Stimulated activated CD4-positive, alpha-beta T cell treated with anti-CD3 and anti-CD28 coated beads, Interleukin-12 subunit alpha, Interleukin-12 subunit beta, amount 100 ng/mL, for 48 hours (primary cell): Measurements from ENCODE around the gene REEP5.
A peak's percentile ranks its signal among the peaks of the same experiment; 100 is the strongest.
"Not testable (repeated sequence)": the region's sequence is repeated elsewhere in the genome, so short reads cannot be mapped to it uniquely, and the experiment has no call there.

Experiments
- DNase-seq, 3 donors: peaks; one replicate each; pipeline ENCODE4 v3.0.0-alpha.2; 2020; ENCODE audit warnings: low read depth in 2 of 3, low spot score in 1 of 3

The REEP5 gene

DNA sequence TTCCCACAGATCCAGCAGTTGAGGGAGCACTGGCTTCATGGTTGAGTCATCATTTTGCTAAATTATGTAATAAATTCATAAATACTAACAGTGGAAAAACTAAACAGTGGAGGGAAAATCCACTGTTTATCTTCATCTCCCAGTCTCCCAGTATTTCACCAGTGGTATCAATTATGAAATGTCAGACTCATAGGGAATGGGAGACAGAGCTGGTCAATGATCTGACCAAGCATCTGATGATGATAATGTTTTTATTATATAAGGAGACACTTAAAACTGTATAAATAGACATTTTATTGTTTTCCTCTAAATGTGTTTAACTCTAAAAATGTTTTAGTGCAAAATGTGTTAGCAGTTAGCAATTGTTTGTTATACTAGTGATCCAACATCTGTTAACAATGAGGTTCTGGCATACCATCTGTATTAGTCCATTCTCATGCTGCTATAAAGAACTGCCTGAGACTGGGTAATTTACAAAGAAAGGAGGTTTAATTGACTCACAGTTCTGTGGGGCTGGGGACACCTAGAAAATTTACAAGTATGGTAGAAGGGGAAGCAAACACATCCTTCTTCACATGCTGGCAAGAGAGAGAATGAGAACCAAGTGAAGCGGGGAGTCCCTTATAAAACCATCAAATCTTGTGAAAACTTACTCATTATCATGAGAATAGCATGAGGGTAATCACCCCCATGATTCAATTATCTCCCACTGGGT lies 11.8 kb upstream of the REEP5 start:
- no peak for DNase-seq

DNA sequence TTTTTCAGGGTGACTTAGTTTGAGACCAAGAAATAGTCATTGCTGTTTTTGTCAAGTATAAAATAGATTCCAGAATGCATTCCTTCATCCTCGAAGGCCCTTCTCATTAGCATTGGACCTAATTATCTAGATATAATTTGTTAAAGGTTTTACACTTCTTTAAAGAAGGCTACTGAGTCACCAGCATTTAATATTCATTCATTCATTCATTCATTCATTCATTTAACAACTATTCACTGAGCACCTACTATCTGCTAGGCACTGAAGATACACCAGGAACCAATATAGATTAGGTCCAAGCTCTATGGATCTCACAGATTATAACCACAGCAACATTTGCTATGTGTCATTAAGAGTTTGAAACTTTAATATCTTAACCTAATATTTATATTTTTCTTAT lies 11.1 kb upstream of the REEP5 start:
- no peak for DNase-seq

DNA sequence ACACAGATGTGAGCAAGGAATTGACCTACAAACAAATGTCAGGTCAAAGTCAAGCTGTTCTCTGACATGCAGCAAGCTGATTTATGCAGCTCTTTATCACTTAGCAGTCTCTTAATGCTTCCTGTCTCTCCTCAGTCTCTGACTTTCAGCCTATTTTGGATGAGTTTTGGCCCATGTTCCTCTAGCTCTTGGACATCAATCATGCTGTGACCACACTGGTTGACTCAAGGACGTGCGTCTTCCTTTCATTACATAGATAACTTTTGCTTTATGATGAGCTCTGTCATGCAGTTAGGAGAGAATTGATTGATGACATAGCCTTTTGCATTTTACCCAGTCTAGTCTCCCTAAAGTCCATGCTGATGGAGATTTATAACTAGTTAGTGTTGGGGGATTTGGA lies 9.4 kb upstream of the REEP5 start:
- DNase-seq = no peak

DNA sequence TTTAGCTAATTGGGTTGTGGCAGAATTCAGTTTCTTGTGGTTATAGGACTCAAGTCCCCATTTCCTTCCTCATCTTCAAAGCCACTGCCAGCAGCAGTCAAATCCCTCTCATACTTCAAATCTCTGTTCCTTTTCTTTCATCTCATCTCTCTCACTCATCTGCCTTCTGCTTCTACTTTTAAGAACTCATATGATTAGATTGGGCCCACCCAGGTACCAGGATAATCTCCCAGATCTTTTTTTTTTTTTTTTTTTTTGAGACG lies 8.0 kb upstream of the REEP5 start:
- DNase-seq = no peak

DNA sequence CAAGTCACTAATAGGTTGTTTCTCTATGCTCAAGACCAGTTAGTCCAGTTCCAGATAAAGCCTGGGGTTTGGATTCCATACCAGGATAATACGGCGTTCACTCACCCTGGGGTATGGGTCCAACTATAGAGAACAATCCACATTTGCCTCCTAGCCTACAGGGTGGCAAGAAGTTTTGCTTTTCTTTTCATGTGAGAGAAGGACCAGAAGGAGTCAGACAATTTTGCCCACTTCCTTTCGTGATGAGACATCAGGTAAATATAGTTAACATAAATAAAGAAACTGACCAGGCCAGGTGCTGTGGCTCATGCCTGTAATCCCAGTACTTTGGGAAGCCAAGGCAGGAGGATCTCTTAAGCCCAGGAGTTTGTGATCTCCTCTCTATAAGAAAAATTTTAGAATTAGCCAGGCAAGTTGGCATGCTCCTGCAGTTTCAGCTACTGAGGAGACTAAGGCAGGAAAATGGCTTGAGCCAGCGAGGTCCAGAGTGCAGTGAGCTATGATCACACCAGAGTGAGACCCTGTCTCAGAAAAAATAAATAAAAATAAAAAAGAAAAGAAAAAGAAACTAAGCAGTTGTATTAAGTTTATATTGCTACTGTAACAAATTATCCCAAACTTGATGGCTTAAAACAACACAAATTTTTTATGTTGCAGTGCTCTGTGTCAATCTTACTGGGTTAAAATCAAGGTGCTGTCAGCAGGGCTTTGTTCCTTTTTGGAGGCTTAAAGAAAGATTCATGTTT lies 7.5 kb upstream of the REEP5 start:
- no peak for DNase-seq

DNA sequence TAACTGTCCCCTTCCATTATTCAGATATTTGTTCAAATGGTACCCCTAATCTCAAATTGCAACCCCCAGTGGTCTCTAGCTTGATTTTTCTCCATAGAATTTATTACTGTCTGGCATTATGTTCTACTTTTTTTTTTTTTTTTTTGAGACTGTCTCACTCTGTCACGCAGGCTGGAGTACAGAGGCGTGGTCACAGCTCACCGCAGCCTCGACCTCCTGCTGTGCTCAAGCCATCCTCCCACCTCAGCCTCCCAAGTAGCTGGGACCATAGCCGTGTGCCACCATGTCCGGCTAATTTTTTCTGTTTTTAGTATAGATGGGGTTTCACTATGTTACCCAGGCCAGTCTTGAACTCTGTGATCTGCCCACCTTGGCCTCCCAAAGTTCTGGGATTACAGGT lies 2.0 kb upstream of the REEP5 start:
- no peak for DNase-seq

DNA sequence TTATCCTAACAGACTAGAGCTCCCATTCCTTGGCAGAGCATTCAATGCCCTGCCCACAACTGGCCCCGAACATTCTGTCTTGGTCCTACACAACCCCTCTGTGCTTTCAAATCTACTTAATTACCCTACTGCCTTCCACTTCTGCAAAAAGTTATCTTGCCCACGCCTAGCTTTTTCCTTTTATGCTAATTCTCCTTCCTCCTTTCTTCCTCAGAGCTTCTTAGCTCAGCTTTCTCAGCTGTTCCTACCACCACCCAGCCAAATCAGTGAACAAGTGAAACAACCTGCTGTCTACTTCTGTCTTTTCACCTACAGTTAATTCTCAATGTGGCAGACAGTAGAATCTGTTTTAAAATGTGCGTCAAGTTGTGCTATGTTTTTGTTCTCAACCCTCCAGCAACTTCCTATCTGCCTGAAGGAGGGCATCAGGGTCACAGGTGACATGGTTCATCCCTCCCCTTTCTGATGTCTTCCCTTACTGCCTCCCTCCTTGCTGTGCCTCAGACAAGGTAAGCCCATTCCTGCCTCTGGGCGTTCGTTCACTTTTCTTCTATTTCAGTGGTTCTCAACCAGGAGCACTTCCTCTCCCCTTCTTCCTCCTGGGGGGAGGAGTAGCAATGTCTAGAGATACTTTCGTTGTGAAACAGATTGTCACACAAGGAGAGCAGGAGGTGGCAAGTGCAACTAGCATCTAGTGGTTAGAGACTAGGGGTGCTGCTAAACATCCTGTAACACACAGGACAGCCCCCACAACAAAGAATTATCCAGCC lies 1.3 kb upstream of the REEP5 start:
- no peak for DNase-seq

DNA sequence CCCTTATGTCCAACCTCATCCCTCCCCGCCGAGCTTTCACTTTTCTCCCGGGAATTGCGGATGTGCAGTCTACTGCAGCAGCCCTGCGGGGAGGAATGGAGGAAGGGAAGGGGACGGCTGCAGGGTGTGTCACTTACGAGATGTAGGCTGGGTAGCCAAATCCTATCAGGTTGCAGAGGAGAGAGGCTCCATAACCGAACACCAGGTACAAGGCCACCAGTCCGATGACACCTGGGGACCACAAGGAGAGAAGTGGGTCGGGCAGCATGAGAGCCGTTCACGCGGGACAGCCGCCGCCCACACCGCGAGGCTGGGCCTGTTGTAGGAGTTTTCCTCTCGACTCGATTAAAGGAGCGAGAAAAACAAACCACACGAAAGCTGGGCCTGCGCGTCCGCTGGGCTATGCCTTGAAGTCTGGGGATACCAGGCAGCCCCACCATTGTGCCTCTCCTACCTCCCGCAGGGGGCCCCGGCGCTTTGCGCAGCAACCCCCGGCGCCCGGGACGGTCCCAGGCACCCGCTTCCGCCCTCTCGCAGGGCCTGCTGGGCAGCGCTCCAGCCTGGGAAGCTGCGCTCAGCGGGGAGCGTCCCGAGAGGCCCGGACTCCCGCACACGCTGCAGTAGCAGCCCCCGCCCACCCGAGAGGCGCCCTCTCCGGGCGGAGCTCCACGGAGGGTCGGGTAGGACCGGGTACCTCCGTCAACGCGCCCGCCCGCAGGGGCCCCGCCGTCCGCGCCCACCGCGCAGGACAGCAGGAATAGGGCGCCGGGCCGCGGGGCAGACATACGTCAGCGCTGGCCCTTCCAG lies 798 bp downstream of the REEP5 start:
- DNase-seq = peak in 2 of 3 donors; percentile 28 to 47

DNA sequence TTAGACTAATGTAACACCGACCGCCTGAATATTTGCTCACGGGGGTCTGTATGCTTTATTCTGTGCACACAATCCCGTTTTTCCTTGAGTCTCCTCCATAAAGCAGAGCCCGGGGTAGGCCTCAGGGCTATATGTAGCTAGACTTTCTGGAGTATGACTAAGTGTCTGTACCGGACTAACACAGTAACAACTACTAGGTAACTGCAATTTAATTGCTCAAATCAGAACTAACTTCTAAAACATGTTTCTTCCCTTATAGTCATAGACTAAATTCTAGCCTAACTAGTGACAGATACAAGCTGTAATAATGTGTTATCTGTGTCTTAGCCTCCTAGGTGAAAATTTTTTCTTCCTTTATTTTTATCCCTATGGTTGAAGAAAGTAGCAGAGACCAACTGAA lies 2.1 kb downstream of the REEP5 start:
- no peak for DNase-seq

DNA sequence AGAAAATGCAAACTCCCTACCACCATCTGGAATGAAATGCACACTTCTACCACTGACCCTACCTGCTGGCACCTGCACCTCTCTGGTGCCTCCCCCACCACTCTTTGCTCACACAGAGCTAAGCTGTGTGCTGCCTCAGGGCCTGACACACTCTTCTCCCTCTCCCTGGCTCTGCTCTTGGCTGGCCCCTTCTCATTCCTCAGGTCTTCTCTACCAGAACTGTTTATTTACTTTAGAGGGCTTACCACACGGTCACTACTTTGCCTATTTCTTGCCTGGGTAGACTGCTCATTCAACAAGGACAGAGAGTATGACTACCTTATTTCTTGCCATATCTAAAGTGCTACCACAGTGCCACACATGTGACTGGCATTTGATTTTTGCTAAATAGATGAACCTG lies 3.3 kb downstream of the REEP5 start:
- DNase-seq = no peak

DNA sequence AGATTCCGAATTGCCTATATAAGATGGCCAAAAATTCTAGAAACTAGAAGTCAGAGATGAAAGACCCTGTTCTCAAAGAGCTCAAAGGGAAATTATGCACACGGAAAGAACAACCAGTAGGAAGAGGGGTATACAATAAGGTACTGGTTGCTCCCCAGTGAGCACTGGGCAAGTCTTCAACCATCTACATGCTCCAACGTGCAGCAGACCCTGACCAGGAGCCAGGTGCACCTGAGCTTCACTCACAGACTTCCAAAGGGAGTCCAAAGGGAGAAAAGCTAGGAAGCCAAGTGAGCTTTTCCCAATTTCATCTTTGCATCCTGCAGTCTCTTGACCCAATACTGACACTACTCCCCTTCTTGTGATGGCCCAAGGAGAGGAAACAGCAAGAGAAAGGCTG lies 3.9 kb downstream of the REEP5 start:
- no peak for DNase-seq

DNA sequence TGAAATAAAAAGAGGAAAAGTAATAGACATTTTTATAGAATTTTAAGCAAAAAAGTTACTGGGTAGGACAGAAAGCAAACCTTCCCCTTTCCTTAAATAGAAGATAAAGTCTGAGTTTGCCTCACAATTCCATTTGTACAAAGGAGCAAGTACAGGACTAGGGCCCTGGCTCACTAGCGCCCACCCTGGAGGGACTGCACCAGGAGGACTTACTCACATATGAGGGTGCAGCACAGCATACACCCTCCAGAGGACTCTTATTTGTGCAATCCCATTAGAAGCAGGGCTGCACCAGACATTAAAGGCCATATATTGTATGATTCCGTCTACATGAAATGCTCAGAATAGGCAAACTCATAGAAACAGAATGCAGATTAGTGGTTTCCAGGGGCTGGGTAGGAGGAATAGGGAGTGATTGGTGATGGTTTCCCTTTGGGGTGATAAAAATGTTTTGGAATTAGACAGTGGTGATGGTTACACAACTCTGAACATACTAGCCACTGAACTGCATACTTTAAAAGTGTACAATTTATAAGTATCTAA lies 4.5 kb downstream of the REEP5 start:
- no peak for DNase-seq

DNA sequence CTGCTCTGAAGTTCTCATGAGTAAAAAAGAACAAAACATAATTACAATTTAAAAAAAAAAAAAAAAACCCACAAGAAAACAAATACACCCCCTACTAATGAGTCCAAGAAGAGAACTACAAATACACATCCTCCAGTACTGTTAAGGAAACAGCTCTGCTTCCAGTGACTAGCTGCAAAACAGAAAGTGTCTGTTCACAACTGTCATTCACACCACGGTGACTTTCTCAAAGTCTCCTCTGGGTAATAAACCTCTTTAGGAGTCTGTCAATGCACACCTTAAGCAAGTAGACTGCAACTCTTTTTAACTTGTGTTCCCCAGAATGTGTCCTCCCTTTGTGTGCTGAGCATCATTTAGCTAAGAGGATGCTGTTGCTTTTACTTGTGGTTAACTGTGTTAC lies 6.2 kb downstream of the REEP5 start:
- DNase-seq = no peak

DNA sequence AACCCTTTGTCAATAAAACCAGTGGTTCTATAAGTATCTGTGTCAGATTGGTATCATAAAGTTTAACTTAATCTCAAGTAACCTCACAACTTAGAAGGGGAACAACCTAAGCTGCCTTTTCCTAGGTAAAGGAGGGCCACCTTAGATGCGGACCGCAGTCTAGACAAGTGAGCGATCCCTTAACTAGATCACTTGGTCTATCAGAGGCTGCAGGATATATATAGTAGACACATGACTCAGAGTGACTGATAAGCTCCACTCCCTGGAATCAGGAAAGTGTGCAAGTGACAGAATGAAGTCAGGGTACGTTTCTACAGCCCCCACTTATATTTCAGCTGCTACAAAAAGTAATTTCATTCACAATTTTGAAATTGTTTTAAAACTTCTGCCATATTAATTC lies 7.4 kb downstream of the REEP5 start:
- DNase-seq = no peak

DNA sequence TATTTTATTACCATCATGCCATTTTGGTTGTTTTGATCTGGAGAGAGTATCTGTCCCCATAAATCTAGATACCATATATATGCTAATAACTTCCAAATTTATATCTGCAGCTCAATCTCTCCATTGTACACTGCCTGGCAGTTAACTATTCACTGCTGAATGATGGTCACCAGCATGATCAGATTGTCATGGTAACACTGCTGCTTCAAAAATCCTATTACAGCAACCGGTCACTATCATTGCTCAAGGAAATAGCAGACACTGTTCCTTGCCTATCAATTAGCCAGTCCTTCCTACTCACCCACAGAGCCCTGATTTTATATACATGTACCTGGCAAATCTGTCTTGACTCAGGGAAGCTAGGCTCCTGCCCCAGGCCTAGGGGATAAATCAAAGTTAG lies 11.5 kb downstream of the REEP5 start:
- no peak for DNase-seq

DNA sequence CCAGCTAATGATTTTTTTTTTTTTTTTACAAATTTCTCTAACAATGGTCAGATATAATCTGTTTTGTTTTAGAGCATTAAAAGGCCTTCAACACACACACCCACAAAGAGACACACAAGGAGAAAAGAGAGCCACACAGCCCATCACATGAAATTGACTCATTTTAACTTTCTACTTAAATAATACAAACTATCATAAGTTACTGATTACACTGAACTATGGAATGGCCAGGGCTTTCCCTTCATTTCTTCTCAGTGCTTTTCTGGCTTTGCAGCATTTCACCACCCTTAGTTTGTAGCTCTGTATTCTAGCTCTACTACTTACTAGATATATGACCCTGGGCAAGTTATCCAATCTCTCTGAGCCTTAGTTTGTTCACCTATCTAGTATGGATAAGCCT lies 13.2 kb downstream of the REEP5 start:
- DNase-seq = no peak

DNA sequence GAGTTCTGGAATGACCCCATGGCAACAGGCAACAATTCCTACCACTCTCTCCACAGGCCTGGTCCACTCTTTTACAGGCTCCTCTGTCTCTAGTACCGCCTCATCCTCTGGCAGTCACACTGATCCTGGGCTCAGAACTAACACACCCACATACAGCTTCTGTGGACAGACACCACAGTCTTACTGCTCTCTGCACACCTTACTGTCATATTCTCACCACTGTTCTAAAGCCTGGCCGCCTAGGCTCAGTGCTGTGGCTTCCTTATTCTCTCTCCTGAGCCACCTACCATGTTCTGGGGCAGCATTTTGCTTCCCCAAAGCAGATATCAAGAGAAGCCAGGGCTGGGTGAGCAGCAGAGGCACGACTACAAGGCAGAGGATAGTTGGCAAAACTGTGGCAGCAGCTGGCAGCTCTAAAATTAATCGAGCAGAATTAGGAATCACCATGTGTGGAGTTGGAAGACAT lies 14.8 kb downstream of the REEP5 start:
- DNase-seq = no peak

DNA sequence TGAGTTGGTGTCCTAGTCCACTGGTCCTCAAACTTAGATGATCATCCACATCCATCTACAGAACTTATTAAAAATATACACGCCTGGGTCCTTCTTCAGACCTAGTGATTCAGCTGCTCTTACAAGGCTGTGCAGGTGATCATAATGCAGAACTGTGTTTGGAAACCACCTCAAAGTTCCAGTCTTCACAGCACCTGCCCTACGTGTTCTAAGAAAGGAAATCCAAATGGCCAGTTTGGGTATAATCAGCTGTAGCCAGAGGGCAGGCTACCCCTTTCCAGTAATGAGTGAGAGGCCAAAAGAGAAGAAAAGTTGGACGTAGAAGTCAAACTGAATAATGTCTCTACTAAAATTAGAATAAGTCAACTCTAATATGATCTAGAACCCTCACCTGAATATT lies 15.4 kb downstream of the REEP5 start:
- no peak for DNase-seq

DNA sequence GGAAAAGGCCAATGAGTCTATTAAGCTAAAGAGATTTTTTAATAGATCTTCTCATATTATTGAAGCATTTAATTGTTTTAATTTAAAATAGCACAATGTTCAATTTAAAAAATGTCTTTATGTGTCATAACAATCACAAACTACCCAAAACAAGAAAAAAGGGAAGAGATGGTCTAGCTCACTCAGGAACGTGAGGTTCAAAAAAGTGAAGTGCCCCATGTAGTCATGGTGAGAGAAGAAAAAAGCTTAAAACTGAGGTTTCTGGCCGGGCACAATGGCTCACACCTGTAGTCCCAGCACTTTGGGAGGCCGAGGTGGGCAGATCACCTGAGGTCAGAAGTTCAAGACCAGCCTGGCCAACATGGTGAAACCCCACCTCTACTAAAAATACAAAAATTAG lies 17.0 kb downstream of the REEP5 start:
- DNase-seq = not testable (repeated sequence)

DNA sequence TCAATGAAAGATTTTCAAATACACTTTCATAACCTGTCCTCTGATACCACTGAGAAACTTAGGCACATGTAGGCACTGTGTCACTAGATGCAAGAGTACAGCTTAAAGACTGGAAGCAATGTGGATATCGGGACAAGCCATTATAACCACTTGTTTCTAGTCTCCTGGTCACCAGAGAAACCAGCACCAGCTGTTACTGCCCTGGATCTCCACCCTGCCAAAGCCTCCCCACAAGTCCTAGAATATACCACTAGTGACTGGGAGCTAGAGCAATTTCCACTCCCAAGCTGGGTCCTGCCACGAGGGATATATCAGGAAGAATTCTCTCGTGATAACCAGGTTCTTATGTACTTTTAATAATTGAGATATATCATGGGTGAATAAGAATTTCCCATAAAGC lies 19.5 kb downstream of the REEP5 start:
- no peak for DNase-seq

DNA sequence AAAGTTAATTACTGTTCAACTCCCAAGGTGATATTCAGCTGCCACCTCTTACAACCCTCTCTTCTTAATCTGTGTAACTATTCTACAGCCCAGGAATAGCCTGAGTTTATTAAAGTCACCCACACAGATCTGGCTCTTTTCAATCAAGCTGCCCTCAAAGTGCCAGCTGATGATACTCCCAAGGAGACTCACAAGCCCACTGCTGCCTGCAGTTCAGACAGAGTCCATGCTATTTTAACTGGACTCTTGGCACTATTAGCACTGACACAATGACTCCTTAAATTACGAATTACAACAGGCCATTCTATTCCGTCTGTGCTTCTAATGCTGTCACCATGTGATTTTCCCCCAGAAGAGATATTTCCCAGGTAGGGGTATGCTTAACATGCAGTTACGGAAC lies 26.3 kb downstream of the REEP5 start:
- no peak for DNase-seq
